H1 (cell line): ENCODE data around the gene ALPL. TPM values are rescaled to one million over a fixed set of nuclear protein-coding genes. Genes with fewer than 3 reads are reported as not detected.

Experiments used
- CTCF ChIA-PET: fragments of 300-600 bp; sonication (Branson Sonifier 250); formaldehyde crosslinking; loops from one replicate; lab custom pipeline; 2021; ENCODE audit not compliant: partially characterized antibody; lab: Charles Lee
- POLR2A ChIA-PET: fragments of 300-600 bp; sonication (Branson Sonifier 250); formaldehyde crosslinking; loops from one replicate; lab custom pipeline; 2021; ENCODE audit warnings: inconsistent platforms; ENCODE audit not compliant: partially characterized antibody; lab: Charles Lee
- DNase-seq, 2 experiments: peaks; one replicate each; pipeline versions ENCODE4 v3.0.0 to v3.0.0-alpha.2; 2010 to 2022; ENCODE audit warnings: low spot score in 2 of 2, low read depth in 1 of 2, mixed read lengths in 1 of 2
- FAIRE-seq: peaks from 2 replicates; lab custom pipeline; 2011; peaks lifted over from hg19 to GRCh38; lab: Jason Lieb, UNC
- H2AFZ ChIP-seq: 2 replicates; pipeline ENCODE4 v1.8.1; 2012; ENCODE audit warnings: low read length, inconsistent platforms
- H2AK5ac ChIP-seq: 2 replicates; pipeline ENCODE4 v1.6.1; 2013; ENCODE audit warnings: low read depth, low read length
- H2BK120ac ChIP-seq: replicated peaks from 2 replicates; pipeline ENCODE3; 2013; ENCODE audit warnings: low read depth, low read length, inconsistent platforms
- H2BK12ac ChIP-seq: 2 replicates; pipeline ENCODE4 v1.6.1; 2013; ENCODE audit warnings: low read depth, low read length
- H2BK15ac ChIP-seq: 2 replicates; pipeline ENCODE4 v1.6.1; 2013; ENCODE audit warnings: low read length
- H2BK20ac ChIP-seq: 2 replicates; pipeline ENCODE4 v1.6.1; 2013; ENCODE audit warnings: low read length
- H2BK5ac ChIP-seq: 2 replicates; pipeline ENCODE4 v1.6.1; 2013; ENCODE audit warnings: low read depth, low read length
- H3K14ac ChIP-seq: 2 replicates; pipeline ENCODE4 v1.6.1; 2013; ENCODE audit warnings: inconsistent platforms; ENCODE audit not compliant: insufficient read length
- H3K18ac ChIP-seq: 2 replicates; pipeline ENCODE4 v1.6.1; 2013; ENCODE audit warnings: low read length; ENCODE audit errors: extremely low read depth
- H3K23ac ChIP-seq: 2 replicates; pipeline ENCODE4 v1.6.1; 2013; ENCODE audit warnings: inconsistent platforms; ENCODE audit not compliant: insufficient read length
- H3K23me2 ChIP-seq: 2 replicates; pipeline ENCODE4 v1.6.1; 2013; ENCODE audit warnings: low read depth, low read length
- H3K27ac ChIP-seq: 2 replicates; pipeline ENCODE4 v1.6.1; 2011; ENCODE audit warnings: low read depth, low read length, inconsistent platforms
- H3K27me3 ChIP-seq, 4 experiments: replicated peaks in 1 of 4; 1 replicate in 1 of 4; 2 replicates in 3 of 4; pipeline versions ENCODE4 v1.6.1 to v1.8.1; 2011 to 2013; ENCODE audit warnings: low read length in 3 of 4, mild to moderate bottlenecking in 3 of 4, inconsistent platforms in 2 of 4, mixed read lengths in 2 of 4, moderate library complexity in 1 of 4; ENCODE audit not compliant: control insufficient read depth in 3 of 4, insufficient read depth in 3 of 4; ENCODE audit errors: extremely low read depth in 1 of 4
- H3K36me3 ChIP-seq, 4 experiments: 2 replicates each; pipeline versions ENCODE4 v1.6.1 to v1.8.1; 2011 to 2013; ENCODE audit warnings: mild to moderate bottlenecking in 4 of 4, low read length in 3 of 4, moderate library complexity in 2 of 4, control low read depth in 1 of 4, inconsistent platforms in 1 of 4; ENCODE audit not compliant: insufficient read depth in 4 of 4, control insufficient read depth in 2 of 4
- H3K4ac ChIP-seq: replicated peaks from 2 replicates; pipeline ENCODE3; 2013; ENCODE audit warnings: low read length, low read depth, mixed read lengths, inconsistent platforms; ENCODE audit not compliant: insufficient read length
- H3K4me1 ChIP-seq, 4 experiments: replicated peaks in 1 of 4; 1 replicate in 1 of 4; 2 replicates in 3 of 4; pipeline versions ENCODE4 v1.6.1 to v1.8.1; 2011 to 2013; ENCODE audit warnings: low read length in 3 of 4, inconsistent platforms in 2 of 4, mixed read lengths in 1 of 4; ENCODE audit not compliant: insufficient read depth in 4 of 4, control insufficient read depth in 3 of 4
- H3K4me2 ChIP-seq, 2 experiments: 2 replicates each; pipeline versions ENCODE4 v1.6.1 to v1.8.1; 2011 to 2013; ENCODE audit warnings: low read depth in 2 of 2, low read length in 2 of 2, control low read depth in 1 of 2, inconsistent platforms in 1 of 2, mild to moderate bottlenecking in 1 of 2; ENCODE audit not compliant: insufficient read depth in 1 of 2
- H3K4me3 ChIP-seq, 4 experiments: fragments of 200-600, 300-600 bp in 1 of 4; sonication (generic), shearing (Covaris generic), sonication (Bioruptor Twin) in 1 of 4; 2 replicates each; pipeline versions ENCODE4 v1.5.1 to v1.8.1; 2011 to 2016; ENCODE audit warnings: low read length in 4 of 4, low read depth in 3 of 4, control low read depth in 2 of 4, inconsistent platforms in 2 of 4, mild to moderate bottlenecking in 2 of 4, mixed read lengths in 1 of 4, moderate library complexity in 1 of 4; ENCODE audit not compliant: insufficient read depth in 2 of 4; ENCODE audit errors: extremely low read depth in 1 of 4
- H3K56ac ChIP-seq: replicated peaks from 2 replicates; pipeline ENCODE3; 2013; ENCODE audit warnings: low read depth, mild to moderate bottlenecking, mixed read lengths, low read length, inconsistent platforms; ENCODE audit not compliant: insufficient read length
- H3K79me1 ChIP-seq: 2 replicates; pipeline ENCODE4 v1.6.1; 2013; ENCODE audit warnings: low read depth, low read length, control low read depth
- H3K79me2 ChIP-seq, 2 experiments: 2 replicates each; pipeline versions ENCODE4 v1.6.1 to v1.8.1; 2012 to 2013; ENCODE audit warnings: low read length in 2 of 2, mild to moderate bottlenecking in 2 of 2, inconsistent platforms in 1 of 2; ENCODE audit not compliant: insufficient read depth in 2 of 2, control insufficient read depth in 1 of 2
- H3K9ac ChIP-seq, 4 experiments: replicated peaks in 1 of 4; 1 replicate in 1 of 4; 2 replicates in 3 of 4; pipeline versions ENCODE4 v1.6.1 to v1.8.1; 2011 to 2013; ENCODE audit warnings: low read depth in 3 of 4, low read length in 3 of 4, control low read depth in 2 of 4, mild to moderate bottlenecking in 2 of 4, moderate library complexity in 2 of 4, inconsistent platforms in 1 of 4; ENCODE audit errors: extremely low read depth in 1 of 4
- H3K9me3 ChIP-seq, 2 experiments: 2 replicates each; pipeline versions ENCODE4 v1.6.1 to v1.8.1; 2012 to 2013; ENCODE audit warnings: mild to moderate bottlenecking in 2 of 2, moderate library complexity in 2 of 2, control low read depth in 1 of 2, inconsistent platforms in 1 of 2, low read depth in 1 of 2, low read length in 1 of 2, mixed read lengths in 1 of 2; ENCODE audit not compliant: insufficient read depth in 2 of 2
- H4K20me1 ChIP-seq, 2 experiments: replicated peaks in 1 of 2; 2 replicates each; pipeline versions ENCODE3 to v1.8.1; 2011 to 2013; ENCODE audit warnings: inconsistent platforms in 2 of 2, low read length in 2 of 2, mild to moderate bottlenecking in 1 of 2; ENCODE audit not compliant: insufficient read depth in 2 of 2, control insufficient read depth in 1 of 2
- H4K5ac ChIP-seq: 2 replicates; pipeline ENCODE4 v1.6.1; 2013; ENCODE audit warnings: low read length, low read depth, mixed read lengths, inconsistent platforms; ENCODE audit not compliant: insufficient read length
- H4K8ac ChIP-seq: 2 replicates; pipeline ENCODE4 v1.8.0; 2013; ENCODE audit warnings: mild to moderate bottlenecking, moderate library complexity, low read length, inconsistent platforms; ENCODE audit not compliant: insufficient read depth; ENCODE audit errors: extremely low read depth
- H4K91ac ChIP-seq: replicated peaks from 2 replicates; pipeline ENCODE3; 2013; ENCODE audit warnings: low read length, mixed read lengths, inconsistent platforms; ENCODE audit not compliant: insufficient read length
- CHD1 ChIP-seq: IDR thresholded peaks from 2 replicates; pipeline ENCODE4 v1.6.1; 2012; ENCODE audit warnings: low read depth, low read length, improper control_type of control experiment
- GTF2F1 ChIP-seq: IDR thresholded peaks from 2 replicates; pipeline ENCODE4 v1.6.1; 2012; ENCODE audit warnings: low read depth, low read length, improper control_type of control experiment, borderline replicate concordance
- HDAC6 ChIP-seq: IDR thresholded peaks from one replicate; pipeline ENCODE4 v1.7.1; 2012; ENCODE audit warnings: low read depth, mild to moderate bottlenecking, inconsistent platforms, low read length, moderate library complexity
- SP1 ChIP-seq: IDR thresholded peaks from 2 replicates; pipeline ENCODE4 v1.6.1; 2011; ENCODE audit warnings: low read depth, low read length
- WGBS, 2 experiments: shearing (Covaris generic) in 1 of 2; methylation state at CpG; one replicate each; pipeline versions ENCODE4 v1.1.6 to v1.1.7; 2013 to 2015; ENCODE audit warnings: low lambda C conversion rate in 2 of 2, mixed read lengths in 2 of 2, inconsistent platforms in 1 of 2, low coverage in 1 of 2, missing lambda C conversion rate in 1 of 2; ENCODE audit not compliant: insufficient replicate concordance in 2 of 2, insufficient coverage in 1 of 2, insufficient read length in 1 of 2; ENCODE audit errors: extremely low coverage in 1 of 2, missing lambda C conversion rate in 1 of 2; 5-methylcytosine and 5-hydroxymethylcytosine counted together
- polyA plus RNA-seq, 7 experiments: library from polyadenylated mRNA; depleted of rRNA in 3 of 7; stranded (reverse) in 5 of 7; unstranded in 2 of 7; fragments of >200 nt in 5 of 7; fragments of 200-250 nt in 2 of 7; gene quantifications; 1 replicate in 5 of 7; 2 replicates in 1 of 7; 4 replicates in 1 of 7; pipeline versions ENCODE4 v1.2.1 to v1.2.3, GENCODE V29; 2011 to 2013; ENCODE audit warnings: missing spikeins in 2 of 7, mixed read lengths in 2 of 7
- total RNA-seq: library from RNA; stranded (reverse); fragmentation: NEBNext Ultra II Directional; extraction: Animal tissue kit (Norgen Biotek cat#: 25700); gene quantifications from 2 replicates; pipeline ENCODE4 v1.2.1, GENCODE V29; 2021

The ALPL gene
- total and polyA plus RNA-seq, 2 of the 8 experiments (the other 6 are each of a cell fraction or from before 2014, with no cell fraction given): 175 to 362 TPM

- CTCF ChIA-PET: interaction anchor here (0.7 to 2.3 kb wide), 2 partner anchors 12 to 79 kb away, joined by 4 to 6 read pairs; no protein-coding TSS in a partner anchor
- no peak for FAIRE-seq
- no peak for DNase-seq
Observed at GRCh38 chr1:21531241-21531640, 22.0 kb downstream of the ALPL start.

More at GRCh38 chr1:21531241-21531640, 22.0 kb downstream of the ALPL start:
- Histone ChIP-seq H3K79me1 (peaks cover 10% of the 10 kb centered on the region), H3K23me2 (no peaks in the 10 kb centered on the region), H2AFZ (no peak overlapping the region), H2BK120ac (no peak overlapping the region), H3K4me3 (no peak overlapping the region), H3K4me1 (peaks cover 5 to 9% (median 6%) of the 10 kb centered on the region in 4 experiments; a peak in 6 of 7 replicates), H4K91ac (no peak overlapping the region), H3K4me2 (no peak overlapping the region), H4K5ac (no peak overlapping the region), H3K27me3 (no peaks in the 10 kb centered on the region), H3K4ac (no peak overlapping the region), H3K9ac (no peak overlapping the region), H2AK5ac (no peak overlapping the region), H2BK20ac (no peak overlapping the region), H4K8ac (no peak overlapping the region; the same call in 1 of the 2 replicates), H4K20me1 (peaks cover 0 to 12% of the 10 kb centered on the region in 2 experiments), H2BK15ac (no peak overlapping the region), H2BK12ac (no peak overlapping the region), H2BK5ac (no peak overlapping the region), H3K9me3 (no peaks in the 10 kb centered on the region), H3K56ac (no peak overlapping the region), H3K23ac (no peak overlapping the region), H3K79me2 (peaks cover 0 to 52% of the 10 kb centered on the region in 2 experiments; a peak in 2 of 4 replicates), H3K14ac (no peak overlapping the region), H3K27ac (no peak overlapping the region), H3K36me3 (peaks cover 0 to 2% (median 0%) of the 10 kb centered on the region in 4 experiments; a peak in 1 of 8 replicates), H3K18ac (no peak overlapping the region)
- WGBS, 2 experiments: 86% methylated on average over 5 of the region's 5 CpGs; no CpG with 5 or more reads in 1 of the 2 experiments
- no peak for TF ChIP-seq GTF2F1
- TF ChIP-seq CHD1: no peak
- no peak for TF ChIP-seq SP1
- no peak for TF ChIP-seq HDAC6
- POLR2A ChIA-PET: no interaction called here
